ENCODE data around the gene VAV2.

VAV2 gene

DNA sequence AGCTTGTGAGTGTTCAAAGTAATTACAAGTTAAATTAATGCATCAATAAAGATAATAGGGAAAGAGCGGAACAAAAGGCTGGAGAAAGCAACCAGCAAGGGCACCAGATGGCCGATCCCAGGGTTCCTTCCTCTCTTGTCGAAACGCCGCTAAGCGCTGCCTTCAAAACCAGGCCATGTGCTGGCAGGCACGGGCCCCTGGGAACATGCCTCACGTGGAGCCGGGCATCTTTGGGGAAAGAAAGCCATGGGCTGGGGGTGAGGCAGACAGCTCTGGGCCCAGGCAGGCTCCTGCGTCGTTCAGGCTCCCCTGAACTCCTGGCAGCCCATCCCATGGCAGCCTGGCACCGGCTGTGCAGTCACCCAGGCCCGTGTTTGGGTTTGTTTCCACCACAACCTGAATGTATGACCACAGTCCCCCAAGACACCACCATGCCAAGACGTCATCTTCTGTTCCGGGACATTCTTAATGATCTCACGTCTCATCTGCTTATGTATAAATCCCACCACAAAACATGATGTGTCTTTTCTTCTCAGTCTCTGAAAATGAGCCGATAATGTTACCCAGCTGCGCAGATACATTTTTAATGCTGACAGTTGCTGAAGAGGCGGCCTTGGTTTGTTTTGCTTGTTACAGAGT is 143.5 kb downstream of the VAV2 start:
- DNase-seq, result no peak

GRCh38 chr9:133846483-133847090 is 145.5 kb downstream of the VAV2 start:
- DNase-seq, result no peak

- no peak for DNase-seq
Measured at GRCh38 chr9:133845440-133845839, 146.7 kb downstream of the VAV2 start.

- no peak for DNase-seq
Measured at GRCh38 chr9:133844881-133845410, 147.2 kb downstream of the VAV2 start.

DNA sequence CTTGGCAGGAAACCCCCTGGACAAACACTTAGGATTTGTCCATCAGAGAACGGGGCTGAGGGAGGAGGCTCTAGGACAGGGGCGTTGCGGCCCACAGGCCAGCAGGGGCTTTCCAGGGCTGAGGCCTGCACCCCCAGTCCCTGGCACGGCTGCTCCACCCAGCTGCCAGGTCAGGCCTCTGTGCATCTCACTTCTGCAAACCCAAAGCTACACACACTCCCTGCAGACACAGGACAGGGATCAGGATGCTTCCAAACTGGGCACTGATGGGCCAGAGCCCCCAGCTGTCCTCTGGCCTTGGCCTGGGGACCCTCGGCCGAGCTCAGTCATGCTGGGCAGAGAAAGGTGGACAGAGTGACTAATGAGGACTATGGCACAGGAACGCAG is 147.7 kb downstream of the VAV2 start:
- no peak for DNase-seq

DNA sequence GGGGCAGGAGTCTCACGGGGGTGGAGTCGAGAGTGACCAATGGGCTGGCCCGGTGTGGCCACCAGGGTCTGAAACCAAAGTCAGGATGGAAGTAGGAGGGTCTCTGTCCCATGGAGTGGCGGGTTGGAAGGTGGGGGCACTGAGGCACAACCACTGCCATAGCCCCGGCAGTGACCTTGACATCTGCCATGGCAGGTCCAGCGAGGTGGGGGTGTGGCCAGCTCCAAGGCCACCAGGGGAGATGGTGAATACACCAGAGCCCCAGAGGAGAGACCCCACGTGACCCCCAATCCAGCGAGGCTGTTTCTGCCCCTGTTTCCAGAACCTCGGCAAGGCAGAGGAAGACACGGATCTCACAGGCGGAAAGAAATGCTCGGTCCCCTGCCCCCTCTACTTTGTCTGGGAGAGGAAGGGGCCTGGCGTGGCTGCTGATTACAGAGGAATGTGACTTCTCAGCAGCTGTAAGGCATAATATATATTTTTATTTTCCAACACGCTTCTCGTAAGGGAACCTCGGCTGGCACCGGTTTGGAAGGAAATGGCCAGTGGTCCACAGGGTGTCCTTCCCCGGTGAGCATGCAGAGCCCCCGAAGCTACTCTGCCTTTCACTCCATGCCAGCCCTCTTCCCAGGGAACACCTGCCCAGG is 148.2 kb downstream of the VAV2 start:
- DNase-seq, result no peak

DNA sequence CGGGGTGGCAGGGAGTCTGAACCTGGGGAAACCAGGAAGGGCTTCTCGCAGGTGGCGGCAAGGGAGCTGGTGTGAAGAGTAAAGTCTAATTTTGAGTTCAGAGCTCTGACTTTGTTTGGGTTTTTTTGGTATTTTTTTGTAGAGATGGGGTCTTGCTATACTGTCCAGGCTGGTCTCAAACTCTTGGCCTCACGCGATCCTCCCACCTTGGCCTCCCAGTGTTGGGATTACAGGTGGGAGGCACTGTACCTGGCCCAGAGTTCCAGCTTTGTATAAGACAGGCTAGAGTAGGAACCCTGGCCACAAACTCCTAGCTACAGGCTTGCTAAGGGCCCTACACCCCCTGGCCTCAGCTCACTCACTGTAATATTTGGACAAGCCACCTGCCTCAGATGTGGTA is 148.9 kb downstream of the VAV2 start:
- DNase-seq, result no peak

GRCh38 chr9:133842721-133843227 is 149.3 kb downstream of the VAV2 start:
- DNase-seq, result no peak

DNA sequence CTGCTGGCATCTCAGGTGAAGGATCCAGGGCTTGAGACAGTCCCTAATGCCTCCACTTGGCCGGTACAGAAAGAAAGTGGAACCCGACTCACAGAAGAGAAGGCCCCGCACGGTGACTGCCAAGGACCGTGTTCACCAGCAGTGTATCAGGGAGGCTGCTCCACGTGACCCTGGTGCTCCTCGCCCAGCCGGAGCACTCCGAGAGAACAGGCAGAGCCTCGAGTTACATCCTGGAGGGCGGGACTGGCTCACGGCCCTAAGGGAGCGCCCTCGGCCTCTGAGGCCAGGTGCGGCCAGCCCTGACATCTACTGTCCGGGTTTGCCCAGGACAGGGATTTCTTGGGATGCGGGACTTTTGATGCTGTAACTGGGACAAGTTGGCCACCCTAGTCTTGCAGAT is 149.9 kb downstream of the VAV2 start:
- DNase-seq, result no peak

DNA sequence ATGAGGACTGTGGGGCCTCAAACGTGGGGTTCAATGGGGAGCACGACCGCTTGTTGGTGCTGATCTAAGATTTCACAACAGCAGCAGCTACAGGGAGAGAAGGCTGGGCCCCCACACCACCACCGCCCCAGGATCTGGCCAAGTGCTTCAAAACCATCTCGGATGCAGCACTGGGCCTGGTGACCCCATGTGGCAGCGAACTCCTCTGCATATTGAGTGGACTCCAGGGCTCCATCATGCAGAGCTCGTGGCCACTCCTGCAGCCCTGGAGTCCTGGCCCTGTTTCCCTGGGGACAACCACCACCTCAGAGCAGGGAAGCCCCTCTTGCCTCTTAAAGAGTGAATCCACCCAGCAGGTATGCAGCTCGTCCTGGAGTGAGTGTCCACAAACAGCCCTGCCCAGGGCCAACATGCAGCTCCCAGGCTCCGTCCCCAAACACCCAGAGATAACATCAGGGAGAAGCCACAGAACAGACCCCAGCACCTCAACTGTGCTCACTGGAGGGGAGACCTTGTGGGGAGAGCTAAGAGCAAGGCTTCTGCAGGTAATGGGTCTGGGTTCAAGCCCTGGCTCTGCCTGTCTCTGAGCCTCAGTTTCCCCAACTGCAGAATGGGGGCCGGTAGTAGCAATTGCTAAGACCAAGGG is 150.8 kb downstream of the VAV2 start:
- DNase-seq, result no peak

- no peak for DNase-seq
Measured at GRCh38 chr9:133839822-133840329, 152.2 kb downstream of the VAV2 start.

- no peak for DNase-seq
Measured at GRCh38 chr9:133838859-133839507, 153.1 kb downstream of the VAV2 start.

GRCh38 chr9:133837627-133838597 is 154.2 kb downstream of the VAV2 start:
- no peak for DNase-seq

DNA sequence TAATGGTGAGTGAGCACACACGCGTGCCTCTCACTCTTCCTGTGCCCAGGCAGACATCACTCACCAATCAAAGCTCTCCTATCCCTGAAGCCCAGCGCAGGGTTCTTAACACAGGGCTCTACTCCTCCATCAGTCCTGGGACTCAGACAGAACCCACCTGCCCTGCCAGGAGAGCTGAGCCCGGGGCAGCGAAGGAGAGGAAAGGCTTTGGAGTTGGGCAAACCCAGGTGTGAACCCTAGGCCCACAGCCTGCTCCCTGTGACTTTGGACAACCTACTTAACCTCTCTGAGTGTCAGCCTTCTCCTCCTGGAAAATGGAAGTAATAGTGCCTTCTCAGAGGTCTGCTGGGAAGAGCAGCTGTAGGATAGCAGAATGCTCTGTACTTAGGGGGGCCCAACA is 155.3 kb downstream of the VAV2 start:
- DNase-seq, result no peak

GRCh38 chr9:133836001-133836758 is 155.9 kb downstream of the VAV2 start:
- DNase-seq, result no peak

DNA sequence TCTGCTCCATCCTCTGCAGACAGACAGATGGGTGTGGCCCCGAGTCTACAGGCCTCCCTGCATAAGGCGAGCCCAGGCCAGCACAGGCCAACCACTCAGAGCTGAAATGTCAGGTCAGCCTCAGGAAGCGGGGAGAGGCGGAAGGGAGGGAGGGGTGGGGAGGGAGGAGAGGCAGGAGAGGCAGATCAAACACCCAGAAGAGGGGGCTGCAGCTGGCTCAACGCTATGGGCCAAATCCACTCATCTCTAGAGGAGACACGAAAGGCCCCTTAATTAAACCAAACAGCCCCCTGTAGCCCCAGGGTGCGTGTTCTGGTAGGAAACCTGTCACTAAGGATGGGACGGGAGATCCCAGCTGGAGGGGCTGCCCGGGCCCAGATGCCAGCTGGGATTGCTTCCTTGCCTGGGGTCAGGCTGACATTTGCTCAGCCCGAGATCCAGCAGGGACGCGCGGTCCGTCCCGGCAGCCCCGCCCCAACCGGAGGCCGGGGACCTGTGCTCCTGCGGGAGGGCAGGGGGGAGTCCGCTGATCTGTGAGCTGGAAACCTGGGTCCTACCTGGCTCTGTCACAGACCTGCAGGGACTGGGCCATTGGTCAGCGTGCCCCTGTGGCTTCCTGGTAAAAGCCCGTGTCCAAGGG is 156.7 kb downstream of the VAV2 start:
- no peak for DNase-seq

DNA sequence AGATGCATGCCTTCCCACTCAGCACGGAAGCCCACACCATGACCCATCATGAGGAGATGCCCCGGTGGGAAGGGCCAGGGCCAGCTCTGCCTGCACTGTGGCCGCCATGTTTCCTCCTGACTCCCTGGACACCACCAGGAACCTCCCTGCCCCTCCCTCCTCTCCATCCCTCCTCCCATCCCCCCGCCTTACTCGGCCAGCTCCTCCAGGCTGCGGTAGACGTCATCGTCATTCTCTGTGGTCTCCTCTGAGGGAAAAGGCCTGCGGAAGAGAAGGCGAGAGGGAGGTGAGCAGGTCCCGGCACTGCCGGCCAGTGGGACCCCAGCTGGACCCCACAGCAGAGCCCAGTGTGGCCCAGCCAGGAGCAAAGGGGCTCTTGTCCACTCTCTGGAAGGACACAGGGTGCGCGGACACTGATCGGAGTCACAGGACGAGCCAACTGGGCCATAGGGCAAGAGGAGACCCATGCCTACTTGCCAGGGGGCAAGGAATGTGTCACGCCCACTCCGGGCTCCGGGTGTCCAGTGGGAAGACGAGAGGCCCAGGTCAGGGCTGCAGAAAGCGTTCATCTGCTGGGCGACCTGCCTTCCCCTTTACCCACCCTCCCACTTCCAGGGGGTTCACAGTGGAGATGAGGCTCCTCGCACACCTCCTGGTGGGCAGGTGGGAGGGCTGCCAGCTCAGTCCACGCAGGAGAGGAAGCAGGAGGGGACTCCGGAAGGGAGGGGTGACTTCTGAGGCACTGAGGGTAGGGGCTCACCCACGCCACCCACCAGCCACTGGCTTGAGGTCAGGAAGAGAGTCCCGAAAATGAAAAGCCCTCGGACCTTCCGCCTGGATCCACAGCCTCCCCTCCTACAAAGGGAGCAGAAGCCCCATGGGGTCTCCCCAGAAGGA is 157.8 kb downstream of the VAV2 start:
- DNase-seq, result no peak

DNA sequence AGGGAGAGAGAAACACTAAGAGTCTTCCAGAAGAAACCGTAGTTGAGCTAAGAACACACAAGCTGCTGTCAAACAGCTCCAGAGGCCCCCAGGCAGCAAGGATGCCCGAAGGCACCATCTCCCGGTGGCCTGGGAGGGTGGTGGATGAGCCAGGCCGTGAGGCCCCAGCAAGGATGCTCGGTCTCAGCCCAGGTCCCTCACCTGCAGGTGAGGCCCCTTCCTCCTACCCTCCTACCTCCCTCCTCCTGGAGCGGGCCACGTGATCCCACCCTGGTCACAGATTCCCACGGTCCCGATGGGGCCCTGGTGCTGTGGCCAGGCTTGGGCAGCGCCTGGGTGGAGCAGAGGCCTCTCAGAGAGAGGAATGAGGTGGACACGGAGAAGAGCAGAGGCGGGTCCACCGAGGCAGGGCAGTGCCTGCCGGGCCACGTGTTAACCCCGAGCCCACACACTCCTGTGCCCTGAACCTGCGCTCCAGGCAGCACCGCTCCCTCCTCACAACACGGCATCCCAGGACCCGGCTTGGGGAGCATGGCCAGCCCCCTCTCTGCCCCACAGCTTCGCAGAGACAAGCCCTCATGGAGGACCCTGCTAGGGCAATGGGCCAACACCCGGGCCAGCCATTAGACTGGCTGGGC is 158.6 kb downstream of the VAV2 start:
- no peak for DNase-seq

DNA sequence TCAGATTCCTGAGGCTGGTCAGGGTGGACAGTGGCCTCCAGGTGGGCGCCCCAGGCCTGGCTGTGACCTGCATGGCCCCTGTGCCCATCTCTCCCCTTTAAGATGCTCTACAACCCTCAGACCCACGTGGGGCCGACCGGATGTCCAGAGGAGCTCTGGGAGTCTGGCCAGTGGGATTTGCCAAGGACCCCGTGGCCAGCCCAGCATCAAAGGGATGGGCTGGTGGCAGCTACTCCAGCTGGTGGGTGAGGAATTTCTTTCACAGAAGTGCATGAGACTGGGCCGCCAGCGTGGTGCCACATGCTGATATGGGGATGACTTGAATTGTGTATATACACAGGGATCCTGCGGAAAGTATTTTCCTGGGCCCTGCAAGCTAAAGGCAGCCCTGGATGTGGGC is 159.2 kb downstream of the VAV2 start:
- DNase-seq, result no peak
